Fibroblast of lung (primary cell): ENCODE measurements around the gene HCN2.

ENCODE experiments used
- CTCF ChIP-seq, 2 donors: IDR thresholded peaks in 1 of 2; conservative IDR thresholded peaks in 1 of 2; 1 replicate in 1 of 2; 2 replicates in 1 of 2; pipeline ENCODE4 v1.5.1; 2011 to 2012; ENCODE audit warnings: low read length in 2 of 2, control low read depth in 1 of 2, inconsistent platforms in 1 of 2, low read depth in 1 of 2, mild to moderate bottlenecking in 1 of 2
- EZH2 ChIP-seq: IDR thresholded peaks from 2 replicates; pipeline ENCODE4 v1.5.1; 2012; ENCODE audit warnings: low read length, control low read depth, mild to moderate bottlenecking; ENCODE audit errors: missing control alignments

- TF ChIP-seq CTCF (conservative IDR thresholded peaks at IDR 0.05 in 1 of 2, IDR thresholded peaks at IDR 0.05 in 1 of 2; ENCODE audit: low read depth in 1 of 2, low read length in 2 of 2), result no peak
- no peak for TF ChIP-seq EZH2
These were observed 20.6 kb downstream of the HCN2 start for GRCh38 chr19:610071-610800.
